ENCODE results near the gene YIPF7.

Gene YIPF7

DNA sequence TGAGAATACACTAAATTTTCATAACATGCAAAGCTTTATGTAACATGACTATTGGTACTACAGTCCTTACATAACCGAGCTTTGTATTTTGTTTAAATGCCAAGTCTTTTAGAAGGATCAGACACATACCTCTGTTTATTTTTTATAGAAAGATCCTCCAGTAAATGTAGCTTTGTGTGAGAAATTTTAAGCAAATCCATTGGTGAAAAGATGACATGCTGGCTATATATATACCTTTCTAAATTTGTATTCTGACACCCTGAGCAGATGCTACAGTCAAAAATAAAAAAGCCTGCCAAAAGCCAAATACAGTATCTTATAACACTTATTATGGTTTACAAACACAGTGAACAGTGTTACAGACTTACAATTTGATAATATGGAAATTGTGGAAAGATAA, at the start of gene YIPF7:
TSS of gene YIPF7 (minus strand) at position 201 of the 400 bp plus-strand sequence. CDS start 1,525 bp downstream, outside the sequence.
- DNase-seq (ENCODE audit: low read depth in 3 of 3) = no peak

DNA sequence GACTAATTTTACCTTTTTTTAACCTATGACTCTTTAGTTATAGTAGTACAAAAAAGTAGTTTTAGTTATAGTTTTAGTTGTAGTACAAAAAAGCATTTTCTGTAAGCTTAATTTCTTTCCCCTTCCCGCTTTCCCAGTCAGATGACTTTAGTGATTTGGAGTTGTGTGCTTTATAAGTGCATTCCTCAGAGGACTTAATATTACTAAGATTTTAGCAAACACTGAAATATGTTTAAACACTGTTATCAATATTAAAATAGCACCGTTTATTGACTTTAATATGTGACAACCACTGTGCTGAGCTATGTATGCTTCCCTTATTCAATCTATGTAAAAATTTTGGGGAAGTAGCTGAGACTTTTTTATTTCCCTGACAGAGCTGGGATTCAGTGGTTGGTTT, 49.6 kb upstream of the YIPF7 start:
- no peak for DNase-seq (ENCODE audit: low read depth in 3 of 3)

DNA sequence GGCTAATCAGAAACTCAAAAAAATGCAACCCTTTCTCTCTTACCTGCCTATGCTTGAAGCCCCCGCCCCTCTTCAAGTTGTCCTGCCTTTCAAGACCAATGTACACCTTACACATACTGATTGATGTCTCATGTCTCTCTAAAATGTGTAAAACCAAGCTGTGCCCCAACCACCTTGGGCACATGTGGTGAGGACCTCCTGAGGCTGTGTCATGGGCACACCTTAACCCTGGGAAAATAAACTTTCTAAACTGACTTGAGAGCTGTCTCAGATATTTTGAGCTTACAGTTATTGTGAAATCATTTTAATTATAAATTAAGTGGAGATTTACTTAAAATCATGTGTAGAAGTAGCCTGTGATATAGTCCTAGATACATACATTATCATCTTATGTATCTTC, 49.0 kb upstream of the YIPF7 start:
- no peak for DNase-seq (ENCODE audit: low read depth in 3 of 3)

DNA sequence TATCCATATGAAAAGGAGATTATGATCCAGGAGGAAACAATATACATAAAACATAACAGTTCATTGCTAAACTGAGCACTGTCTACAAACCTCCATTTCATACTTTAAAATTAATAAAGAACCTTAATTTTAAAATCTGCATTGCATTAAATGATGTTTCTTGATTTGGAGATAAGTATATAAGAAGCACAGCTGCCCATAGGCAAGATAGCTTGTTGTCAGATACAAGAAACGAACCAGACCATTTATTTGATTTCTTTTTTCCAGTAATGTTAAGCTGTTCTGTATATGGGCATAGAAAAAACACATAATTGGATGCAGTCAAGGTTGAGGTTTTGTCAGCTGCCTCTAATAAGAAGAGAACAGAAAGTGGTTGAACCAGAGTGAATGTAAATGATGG, 33.2 kb upstream of the YIPF7 start:
- no peak for DNase-seq (ENCODE audit: low read depth in 3 of 3)

DNA sequence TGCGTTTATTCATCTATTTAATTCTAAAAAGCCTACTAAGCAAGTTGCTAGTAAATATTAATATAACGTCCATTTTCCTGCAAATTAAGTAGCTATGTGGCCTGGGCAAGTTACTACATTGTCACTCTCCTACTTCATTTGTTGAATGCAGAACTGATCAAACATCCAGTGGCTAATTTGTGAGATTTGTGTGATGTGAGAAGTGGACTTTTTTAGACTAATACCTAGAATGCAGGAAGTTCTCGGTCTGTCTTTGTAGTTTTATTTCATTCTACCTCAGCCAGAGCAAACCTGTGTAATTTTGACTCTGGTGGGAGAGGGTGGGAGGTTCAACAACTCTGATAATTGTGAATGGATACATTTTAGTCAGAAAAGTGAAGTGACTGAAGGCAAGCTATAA, 27.6 kb upstream of the YIPF7 start:
- no peak for DNase-seq (ENCODE audit: low read depth in 3 of 3)

DNA sequence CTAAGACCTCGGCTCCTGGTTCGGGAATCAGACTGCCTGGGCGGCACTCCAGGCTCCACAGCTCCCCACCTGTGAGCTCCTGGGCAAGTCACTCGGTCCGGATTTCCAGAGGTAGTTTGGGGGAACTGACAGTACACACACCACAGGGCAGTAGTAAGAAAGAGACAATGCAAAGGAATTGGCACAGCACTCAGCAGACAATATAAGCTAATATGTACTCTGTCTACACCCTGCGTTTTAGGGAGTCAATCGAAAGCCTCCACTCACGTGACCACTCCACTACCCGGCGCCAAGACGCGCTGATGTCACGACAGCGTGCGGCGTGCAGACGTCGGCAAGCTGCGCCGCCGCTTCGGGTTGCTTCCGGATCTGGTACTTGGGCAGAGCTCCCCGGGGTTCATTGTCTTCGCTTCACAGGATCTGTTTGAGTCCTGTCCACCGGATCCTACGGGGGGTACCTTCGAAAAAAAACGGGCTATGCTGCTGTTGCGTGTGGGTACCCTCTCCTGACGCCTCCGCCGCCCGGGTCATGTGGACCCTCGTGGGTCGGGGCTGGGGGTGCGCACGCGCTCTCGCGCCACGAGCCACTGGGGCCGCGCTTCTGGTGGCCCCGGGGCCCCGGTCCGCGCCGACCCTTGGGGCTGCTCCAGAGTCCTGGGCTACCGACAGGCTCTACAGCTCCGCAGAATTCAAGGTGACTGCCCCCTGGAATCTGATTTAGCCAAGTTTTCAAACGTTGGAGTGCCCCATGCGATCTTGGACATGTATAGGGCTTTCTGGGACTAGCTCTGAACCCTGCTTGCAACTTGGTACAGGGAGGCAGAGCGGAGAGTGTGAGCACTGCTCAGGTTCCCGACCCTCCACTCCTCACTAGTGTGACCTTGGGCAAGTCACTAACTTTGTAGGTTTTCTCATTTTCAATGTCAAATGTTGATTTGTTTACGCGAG, 26.9 kb upstream of the YIPF7 start, which contains the start of gene GUF1:
TSS of gene GUF1 (plus strand) at position 327 of the 948 bp plus-strand sequence. CDS start at position 530, 203 bp downstream.
- DNase-seq (ENCODE audit: low read depth in 3 of 3) = peak; percentile 75 to 82 (median 80)

DNA sequence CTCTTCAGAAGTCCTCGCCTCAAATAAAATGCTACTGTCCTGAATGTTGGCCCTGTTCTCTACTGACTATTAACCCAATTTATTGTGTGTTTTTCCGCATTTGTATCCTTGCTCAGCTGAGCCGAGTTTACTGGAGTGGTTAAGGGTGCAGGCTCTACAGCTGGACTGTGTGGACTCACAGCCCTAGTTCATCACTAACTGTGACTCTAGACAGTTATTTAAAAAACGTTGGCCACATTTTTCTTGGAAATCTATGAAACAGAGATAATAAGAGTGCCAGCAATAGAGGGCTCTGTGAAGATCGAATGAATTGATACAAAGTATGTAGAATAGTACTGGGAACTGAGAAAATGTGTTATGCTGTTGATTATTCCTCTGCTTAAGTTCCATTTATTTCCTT, 23.9 kb upstream of the YIPF7 start:
- DNase-seq (ENCODE audit: low read depth in 3 of 3) = no peak

DNA sequence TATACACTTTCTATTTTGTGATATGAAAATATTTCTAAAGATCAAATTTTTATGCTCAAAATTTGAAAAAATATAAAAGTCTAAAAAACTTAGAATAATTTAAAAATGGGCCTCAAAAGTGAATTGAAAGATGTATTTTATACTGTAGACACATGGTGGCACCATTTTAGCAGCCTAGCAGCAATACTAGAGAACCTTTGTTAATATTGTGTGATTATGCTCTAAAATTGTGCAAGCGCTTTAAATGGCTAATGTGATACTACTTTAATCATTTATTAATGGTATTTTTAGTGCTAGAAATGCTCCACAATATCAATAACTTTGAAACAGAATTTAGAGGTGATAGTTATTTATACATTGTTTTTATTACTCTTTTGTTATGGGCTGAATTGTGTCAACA, 23.0 kb upstream of the YIPF7 start:
- no peak for DNase-seq (ENCODE audit: low read depth in 3 of 3)

DNA sequence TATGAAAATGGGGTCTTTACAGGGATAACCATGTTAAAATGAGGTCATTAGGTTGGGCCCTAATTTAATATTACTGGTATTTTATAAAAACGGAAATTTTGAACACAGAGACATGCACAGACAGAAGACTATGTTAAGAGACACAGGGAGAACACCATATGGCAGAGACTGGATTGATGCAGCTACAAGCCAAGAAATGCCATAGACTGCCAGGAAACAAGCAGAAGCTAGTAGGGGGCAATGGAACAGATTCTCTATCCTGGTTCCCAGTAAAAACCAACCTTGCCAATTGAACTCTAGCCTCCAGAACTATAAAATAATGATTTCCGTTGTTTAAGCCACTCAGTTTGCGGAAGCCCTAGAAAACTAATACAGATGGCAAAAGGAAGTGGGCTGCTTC, 20.2 kb upstream of the YIPF7 start:
- DNase-seq (ENCODE audit: low read depth in 3 of 3) = no peak

DNA sequence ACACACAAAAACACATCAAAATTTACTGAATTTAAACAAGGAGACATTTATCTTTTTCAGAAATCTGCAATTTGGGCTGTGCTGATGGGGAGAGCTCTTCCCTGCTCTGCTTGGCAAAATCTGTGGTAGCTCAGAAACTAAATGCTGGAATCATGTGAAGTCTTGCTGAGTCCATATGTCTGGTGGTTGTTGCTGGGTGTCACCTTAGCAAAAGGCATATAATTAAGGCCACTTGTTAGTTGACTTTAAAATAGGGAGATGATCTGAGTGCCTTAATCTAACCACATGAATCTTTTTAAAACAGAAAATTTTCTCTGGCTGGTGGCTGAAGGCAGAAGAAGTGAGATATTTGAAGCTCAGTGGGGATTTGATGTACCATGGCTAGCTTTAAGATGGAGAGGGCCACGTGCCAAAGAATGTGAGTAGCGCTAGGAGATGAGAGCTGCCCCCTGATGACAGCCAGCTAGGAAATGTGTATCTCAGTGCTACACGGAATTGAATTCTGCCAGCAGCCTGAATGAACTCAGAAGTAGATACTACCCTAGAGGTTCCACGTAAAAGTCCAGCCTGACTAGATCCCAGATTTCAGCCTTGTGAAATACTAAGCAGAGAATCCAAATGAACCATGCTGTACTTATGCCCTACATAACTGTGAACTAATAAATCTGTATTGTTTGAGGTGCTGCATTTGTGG, 19.2 kb upstream of the YIPF7 start:
- DNase-seq (ENCODE audit: low read depth in 3 of 3) = no peak

DNA sequence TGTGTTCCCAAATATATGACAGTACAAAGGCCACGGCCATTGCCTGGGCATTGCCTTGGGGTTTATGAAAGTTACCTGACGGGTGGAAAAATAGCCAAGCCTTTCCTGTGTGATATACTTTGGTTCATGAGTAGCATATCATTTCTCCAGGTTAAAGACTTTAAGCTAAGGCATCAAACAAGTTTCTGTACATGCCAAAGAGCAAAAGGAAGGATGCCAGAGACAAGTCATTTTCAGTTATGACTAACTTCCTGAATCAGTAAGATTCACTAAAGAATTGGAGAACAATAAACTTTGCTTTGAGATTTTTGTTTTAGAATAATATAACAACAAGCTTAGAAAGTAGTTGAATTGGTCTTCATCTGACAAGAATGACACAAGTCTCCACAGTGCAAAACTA, 17.1 kb upstream of the YIPF7 start:
- no peak for DNase-seq (ENCODE audit: low read depth in 3 of 3)

DNA sequence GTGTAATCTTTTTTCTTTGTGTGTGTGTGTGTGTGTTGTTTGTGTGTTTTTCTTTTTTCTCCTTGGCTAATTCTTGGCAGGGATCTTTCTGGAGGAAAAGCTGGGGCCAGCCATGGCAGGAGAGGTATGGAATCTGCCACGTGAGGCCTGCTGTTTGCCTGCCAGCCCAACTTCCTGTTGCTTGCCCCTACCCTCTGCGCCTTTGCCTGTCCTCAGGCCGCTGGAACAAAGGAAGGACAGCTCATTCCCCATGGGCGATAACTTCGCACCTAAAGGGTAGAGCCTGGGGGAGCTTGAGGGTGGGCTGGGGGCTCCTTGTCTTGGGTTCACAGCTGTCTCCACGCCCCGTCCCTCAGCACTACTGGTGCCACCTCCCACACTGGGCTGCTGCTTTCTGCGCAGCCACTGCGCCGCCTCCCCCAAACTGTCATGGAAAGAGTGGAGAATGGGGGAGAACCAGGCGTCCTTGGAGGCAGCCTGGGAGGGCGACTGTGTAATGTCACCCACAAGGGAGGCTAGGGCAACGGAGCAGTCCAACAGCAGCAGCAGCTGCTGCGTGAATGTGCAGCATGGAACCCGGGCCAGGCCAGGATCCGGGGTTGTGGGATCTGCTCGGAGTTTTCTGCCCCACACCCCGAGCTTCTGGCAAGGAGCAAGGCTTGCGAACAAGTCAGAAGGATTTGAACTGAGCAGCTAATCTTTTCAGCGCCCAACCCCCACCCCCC, 12.3 kb upstream of the YIPF7 start:
- DNase-seq (ENCODE audit: low read depth in 3 of 3) = no peak

DNA sequence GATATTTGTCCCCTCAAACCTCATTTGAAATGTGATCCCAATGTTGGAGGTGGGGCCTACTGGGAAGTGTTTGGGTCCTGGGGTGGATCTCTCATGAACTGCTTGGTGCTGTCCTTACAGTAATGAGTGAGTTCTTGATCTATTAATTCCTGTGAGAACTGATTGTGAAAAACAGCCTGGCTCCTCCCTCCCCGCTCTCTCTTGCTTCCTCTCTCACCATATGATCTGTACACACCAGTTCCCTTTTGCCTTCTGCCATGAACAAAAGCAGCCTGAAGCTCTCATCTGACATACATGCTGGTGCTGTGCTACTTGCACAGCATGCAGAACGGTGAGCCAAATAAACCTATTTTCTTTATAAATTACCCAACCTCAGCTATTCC, 11.2 kb upstream of the YIPF7 start:
- DNase-seq (ENCODE audit: low read depth in 3 of 3) = no peak

DNA sequence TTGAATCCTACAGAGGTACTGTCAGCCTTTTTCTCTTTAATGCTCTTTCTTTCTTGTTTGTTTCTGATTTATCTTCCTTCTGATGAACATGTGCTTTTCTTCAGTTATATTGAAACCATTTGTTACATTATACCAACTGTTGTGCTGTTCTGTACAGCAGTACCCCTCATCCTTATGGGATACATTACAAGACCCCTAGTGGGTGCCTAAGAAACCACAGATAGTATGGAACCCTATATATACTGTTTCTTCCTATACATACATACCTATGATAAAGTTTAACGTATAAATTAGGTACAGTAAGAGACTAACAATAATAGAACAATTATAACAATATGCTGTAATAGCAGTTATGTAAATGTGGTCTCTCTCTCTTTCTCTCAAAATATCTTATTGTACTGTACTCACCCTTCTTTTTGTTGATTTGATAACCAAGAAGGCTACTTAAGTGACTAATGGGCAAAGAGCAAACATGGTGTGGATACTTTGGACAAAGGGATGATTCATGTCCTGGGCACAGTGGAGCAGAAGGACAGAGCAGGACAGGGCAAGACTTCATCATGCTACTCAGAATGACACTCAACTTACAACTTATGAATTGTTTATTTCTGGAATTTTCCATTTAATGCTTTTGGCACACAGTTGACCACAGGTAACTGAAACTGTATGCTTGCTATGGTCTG, 10.7 kb upstream of the YIPF7 start:
- no peak for DNase-seq (ENCODE audit: low read depth in 3 of 3)

DNA sequence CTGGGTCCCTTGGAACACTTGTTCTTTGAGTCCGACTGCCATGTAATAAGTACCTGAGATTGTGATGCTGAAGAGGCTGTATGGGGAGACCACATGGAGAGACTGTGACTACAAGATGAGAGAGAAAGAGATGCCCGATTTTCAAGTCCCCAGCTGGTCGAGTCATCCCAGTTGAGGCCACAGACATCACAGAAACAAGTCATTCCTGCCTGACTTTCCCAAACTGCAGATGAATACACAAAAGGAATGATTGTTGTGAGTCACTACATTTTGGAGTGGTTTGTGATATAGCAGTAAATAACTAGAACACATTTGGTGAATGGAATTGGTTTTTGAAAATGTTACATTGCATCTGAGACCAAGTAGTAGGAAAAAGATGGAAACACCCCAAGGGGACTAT, 9.0 kb upstream of the YIPF7 start:
- DNase-seq (ENCODE audit: low read depth in 3 of 3) = no peak

DNA sequence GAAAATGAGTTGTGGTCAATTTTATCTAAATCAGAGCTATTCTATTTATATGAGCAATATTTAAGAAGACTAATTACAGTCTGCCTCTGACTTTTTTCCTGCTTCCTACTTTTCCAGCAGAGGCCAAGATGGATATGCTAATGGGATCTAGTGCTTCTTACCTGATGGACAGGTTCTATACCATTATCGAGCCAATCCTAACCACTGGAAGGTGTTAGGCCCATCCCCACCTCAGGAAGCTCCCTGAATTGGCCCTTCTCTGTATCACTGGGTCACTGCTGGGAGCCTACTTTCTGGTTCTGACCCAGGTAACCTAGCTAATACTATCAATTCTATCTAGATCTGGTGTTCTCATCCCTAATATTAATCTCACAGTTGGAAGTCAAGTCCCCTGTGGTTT, 577 bp upstream of the YIPF7 start:
- DNase-seq (ENCODE audit: low read depth in 3 of 3) = no peak

DNA sequence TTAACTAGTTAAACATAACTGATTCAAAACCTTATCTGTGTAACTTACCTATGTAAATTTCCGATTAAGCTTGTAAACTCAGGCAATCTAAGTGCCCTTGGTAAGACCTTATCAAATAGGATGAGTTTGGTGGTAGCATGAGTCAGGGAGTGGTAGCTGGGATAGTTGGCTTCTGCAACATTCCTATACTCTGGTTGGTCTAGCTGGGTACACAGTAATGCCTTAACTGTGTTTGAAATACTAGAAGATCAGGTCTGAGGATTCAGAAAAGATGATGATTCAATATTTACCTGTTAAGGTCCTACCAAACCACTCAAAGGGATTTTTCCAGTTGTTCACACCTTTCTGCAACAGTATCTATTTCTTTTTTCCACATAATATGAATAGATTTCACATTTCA, 5.3 kb downstream of the YIPF7 start:
- DNase-seq (ENCODE audit: low read depth in 3 of 3) = no peak

DNA sequence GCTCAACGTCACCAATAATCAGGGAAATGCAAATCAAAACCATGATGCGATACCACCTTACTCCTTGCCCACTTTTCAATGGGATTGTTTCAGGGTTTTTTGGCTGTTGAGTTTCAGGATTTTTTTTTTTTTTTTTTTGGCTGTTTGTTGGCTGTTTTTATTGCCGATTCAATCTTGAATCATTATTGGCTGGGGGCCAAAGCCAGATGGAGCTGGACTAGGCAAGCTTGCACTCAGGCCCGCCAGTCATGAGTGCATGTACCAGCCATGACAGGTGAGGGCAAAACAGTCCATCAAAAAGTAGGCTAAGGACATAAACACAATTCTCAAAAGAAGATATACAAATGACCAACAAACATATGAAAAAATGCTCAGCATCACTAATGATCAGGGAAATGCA, 13.3 kb downstream of the YIPF7 start:
- DNase-seq (ENCODE audit: low read depth in 3 of 3) = no peak

DNA sequence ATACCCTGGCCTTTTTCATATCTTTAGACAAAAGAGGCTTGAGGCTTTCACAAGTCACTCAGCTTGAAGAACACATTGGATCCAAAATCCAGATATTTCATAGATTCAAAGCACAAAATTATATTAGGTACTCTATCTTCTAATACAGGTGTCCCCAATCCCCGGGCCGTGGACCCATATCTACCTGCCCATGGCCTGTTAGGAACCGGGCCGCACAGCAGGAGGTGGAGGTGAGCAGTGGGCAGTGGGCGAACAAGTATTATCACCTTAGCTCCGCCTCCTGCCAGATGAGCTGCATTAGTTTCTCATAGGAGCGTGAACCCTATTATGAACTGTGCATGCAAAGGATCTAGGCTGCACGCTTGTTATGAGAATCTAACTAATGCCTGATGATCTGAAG, 18.7 kb downstream of the YIPF7 start:
- no peak for DNase-seq (ENCODE audit: low read depth in 3 of 3)

DNA sequence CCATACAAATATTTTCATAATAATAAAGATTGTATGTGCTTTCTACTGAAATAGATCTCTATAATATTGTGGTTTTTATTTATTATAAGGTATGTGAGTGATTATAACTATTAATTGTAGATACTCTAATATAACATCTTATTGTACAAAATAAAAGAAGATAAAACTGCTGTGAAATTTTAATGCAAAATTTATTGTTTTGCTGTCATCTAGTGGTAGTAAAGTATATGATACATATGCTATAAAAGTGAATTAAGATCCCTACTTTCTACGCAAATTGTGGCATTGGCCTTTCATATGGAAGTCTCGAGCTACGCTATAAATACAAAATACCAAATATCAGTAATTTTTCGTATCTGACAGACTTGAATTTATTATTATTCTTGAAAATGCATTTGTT, 19.3 kb downstream of the YIPF7 start:
- DNase-seq (ENCODE audit: low read depth in 3 of 3) = no peak

DNA sequence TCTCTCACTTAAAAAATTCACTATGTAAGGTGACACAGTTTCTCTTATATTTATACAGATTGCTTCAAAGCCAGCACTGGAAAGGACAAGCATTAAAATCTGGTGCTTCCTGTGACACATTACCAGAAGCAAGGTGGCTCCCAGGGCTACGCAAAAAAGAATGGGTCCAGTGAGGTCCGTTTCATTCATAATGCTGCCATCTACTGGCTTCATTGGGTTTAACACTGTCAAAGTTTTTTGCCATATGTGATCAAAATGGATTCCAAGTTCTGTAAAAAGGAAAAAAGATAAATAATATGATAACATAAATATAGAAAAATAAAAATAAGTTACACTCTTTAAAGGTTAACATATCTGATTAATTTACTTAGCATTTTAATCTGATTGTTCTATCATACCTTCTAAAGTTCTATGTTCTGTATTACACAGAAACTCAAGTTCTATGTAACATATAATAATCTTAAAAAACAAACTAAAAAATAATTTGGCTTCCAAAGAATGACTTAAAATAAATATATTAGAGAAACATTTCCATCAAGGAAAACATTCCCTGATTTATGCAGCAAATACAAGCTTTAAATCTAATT, 22.1 kb downstream of the YIPF7 start:
- DNase-seq (ENCODE audit: low read depth in 3 of 3) = peak in 2 of 3 donors; percentile 8 to 11

All from stimulated activated CD4-positive, alpha-beta T cell treated with anti-CD3 and anti-CD28 coated beads, TNF-alpha, amount 100 ng/mL, for 48 hours (primary cell).